ENCODE data around the gene ACER1. TPM values are rescaled to one million over a fixed set of nuclear protein-coding genes. Genes with fewer than 3 reads are reported as not detected.

ACER1 gene
- total and polyA plus RNA-seq, 5 donors from 2014 or later, result 0.54 to 3.4 (median 0.98) TPM

DNA sequence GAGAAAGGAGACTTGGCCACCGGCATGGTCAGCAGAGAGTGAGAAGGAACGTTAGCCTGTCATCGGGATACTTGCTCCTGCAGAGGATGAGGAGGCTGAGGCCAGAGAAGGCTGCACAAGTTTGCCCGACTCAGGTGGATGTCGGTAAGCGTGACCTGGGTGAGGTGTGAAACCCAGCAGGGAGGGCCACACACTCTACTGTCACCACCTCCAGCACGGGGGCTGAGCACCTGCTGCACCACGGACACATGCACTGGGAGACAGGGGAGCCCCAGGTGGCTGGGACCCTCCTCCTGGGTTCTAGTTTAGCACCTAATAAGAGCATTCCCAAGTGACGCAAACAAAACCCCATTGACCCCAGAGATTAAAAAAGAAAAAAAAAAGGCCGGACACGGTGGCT, 70.9 kb downstream of the ACER1 start:
- no peak for DNase-seq
- no peaks in the 10 kb centered on the region for H3K4me1 ChIP-seq (ENCODE audit: control insufficient read depth, insufficient read depth, low read length, poor library complexity, severe bottlenecking)
- H3K36me3 ChIP-seq (ENCODE audit: control insufficient read depth, insufficient read depth, low read length), result peaks cover 33% of the 10 kb centered on the region
- H3K4me3 Mint-ChIP-seq, result no peak overlapping the region
- peaks cover 0 to 1% (median 0%) of the 10 kb centered on the region in 7 donors for H3K9me3 Mint-ChIP-seq
- H3K27me3 Mint-ChIP-seq, result no peaks in the 10 kb centered on the region
- no peaks in the 10 kb centered on the region for H3K9me3 ChIP-seq (ENCODE audit: control insufficient read depth in 2 of 2, low read length in 2 of 2)
- H3K36me3 Mint-ChIP-seq, result peaks cover 19% of the 10 kb centered on the region
- peaks cover 0 to 18% (median 8%) of the 10 kb centered on the region in 4 donors for H3K4me1 Mint-ChIP-seq
- no peak overlapping the region for H3K4me3 ChIP-seq (ENCODE audit: low read depth, low read length)
- no peaks in the 10 kb centered on the region for H3K27me3 ChIP-seq (ENCODE audit: control insufficient read depth, insufficient read depth, low read length)
- H3K27ac Mint-ChIP-seq, result no peak overlapping the region
- no peak for ATAC-seq (ENCODE audit: low read depth in 2 of 2)
- no peak overlapping the region for H3K27ac ChIP-seq (ENCODE audit: insufficient read depth, low read length, poor library complexity, severe bottlenecking)

DNA sequence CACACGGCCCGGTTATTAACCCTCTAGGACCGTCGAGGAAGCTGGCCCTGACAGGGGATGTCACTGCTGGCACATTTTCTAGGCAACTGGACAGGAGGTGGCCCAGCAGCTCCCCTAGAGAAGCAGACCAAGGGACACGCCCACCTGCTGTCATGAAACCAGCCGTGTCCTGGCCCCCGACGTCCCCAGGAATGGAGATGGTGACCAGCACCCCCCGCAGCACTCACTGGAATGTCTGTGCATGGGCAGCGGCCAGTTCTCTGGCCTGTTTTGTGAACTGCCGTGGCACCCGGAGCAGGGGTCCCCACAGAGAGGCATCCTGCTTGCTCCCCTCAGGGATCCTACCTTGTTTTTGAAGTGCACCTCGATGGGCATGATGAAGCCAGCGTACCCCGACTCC, 71.5 kb downstream of the ACER1 start:
- Mint-ChIP-seq H3K27me3 (no peaks in the 10 kb centered on the region), H3K4me1 (peaks cover 3 to 18% (median 8%) of the 10 kb centered on the region in 4 donors), H3K4me3 (no peak overlapping the region), H3K9me3 (peaks cover 0 to 1% (median 0%) of the 10 kb centered on the region in 7 donors), H3K36me3 (peaks cover 22% of the 10 kb centered on the region), H3K27ac (no peak overlapping the region)
- DNase-seq (no peak), ATAC-seq (ENCODE audit: low read depth in 2 of 2) (no peak)
- Histone ChIP-seq H3K9me3 (ENCODE audit: control insufficient read depth in 2 of 2, low read length in 2 of 2) (no peaks in the 10 kb centered on the region), H3K27ac (ENCODE audit: insufficient read depth, low read length, poor library complexity, severe bottlenecking) (no peak overlapping the region), H3K36me3 (ENCODE audit: control insufficient read depth, insufficient read depth, low read length) (peaks cover 29% of the 10 kb centered on the region), H3K4me1 (ENCODE audit: control insufficient read depth, insufficient read depth, low read length, poor library complexity, severe bottlenecking) (no peaks in the 10 kb centered on the region), H3K27me3 (ENCODE audit: control insufficient read depth, insufficient read depth, low read length) (no peaks in the 10 kb centered on the region), H3K4me3 (ENCODE audit: low read depth, low read length) (no peak overlapping the region)

DNA sequence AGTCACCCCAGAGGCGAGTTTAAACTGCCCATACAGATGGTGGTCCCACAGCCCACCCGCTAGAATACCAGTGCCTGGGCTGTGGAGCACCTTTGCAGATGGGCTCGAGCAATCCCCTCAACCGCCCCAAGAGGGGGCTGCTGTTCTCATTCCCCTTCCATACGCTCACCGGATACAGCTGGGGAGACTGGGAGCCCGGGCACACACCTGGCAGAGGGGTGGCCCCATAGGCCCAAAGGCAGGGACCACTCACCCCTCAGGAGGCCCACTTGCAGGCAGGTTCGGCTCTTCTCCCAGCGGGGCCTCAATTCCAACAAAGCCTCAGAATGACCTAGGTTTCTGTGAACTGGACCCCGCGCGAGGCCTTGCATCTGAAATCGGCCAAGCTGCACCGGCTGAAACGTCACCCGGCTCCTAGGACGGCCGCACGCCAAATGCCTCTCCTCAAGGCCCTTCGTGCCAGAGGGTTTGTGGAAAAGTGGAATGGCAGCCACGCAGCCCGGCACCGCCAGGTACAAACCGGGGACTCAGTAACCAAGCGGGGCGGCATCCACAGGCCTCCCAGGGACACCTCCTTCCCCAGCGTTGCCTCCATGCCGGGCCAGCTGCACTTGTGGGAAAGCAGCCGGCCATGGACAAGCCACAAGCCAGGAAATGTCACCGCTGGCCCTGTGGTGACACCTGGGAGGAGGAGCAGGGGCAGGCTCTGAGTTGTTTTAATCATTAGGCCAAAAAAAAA, 72.3 kb downstream of the ACER1 start:
- H3K4me3 ChIP-seq (ENCODE audit: low read depth, low read length), result no peak overlapping the region
- no peak overlapping the region for H3K27ac Mint-ChIP-seq
- peaks cover 6 to 18% (median 8%) of the 10 kb centered on the region in 4 donors for H3K4me1 Mint-ChIP-seq
- peaks cover 25% of the 10 kb centered on the region for H3K36me3 Mint-ChIP-seq
- no peaks in the 10 kb centered on the region for H3K27me3 Mint-ChIP-seq
- peak in 1 of 3 donors; percentile 38 for DNase-seq
- H3K27ac ChIP-seq (ENCODE audit: insufficient read depth, low read length, poor library complexity, severe bottlenecking), result no peak overlapping the region
- no peak for ATAC-seq (ENCODE audit: low read depth in 2 of 2)
- H3K9me3 Mint-ChIP-seq, result peaks cover 0 to 1% (median 0%) of the 10 kb centered on the region in 7 donors
- no peak overlapping the region for H3K4me3 Mint-ChIP-seq
- H3K9me3 ChIP-seq (ENCODE audit: control insufficient read depth in 2 of 2, low read length in 2 of 2), result no peaks in the 10 kb centered on the region
- H3K36me3 ChIP-seq (ENCODE audit: control insufficient read depth, insufficient read depth, low read length), result peaks cover 26% of the 10 kb centered on the region
- no peaks in the 10 kb centered on the region for H3K4me1 ChIP-seq (ENCODE audit: control insufficient read depth, insufficient read depth, low read length, poor library complexity, severe bottlenecking)
- no peaks in the 10 kb centered on the region for H3K27me3 ChIP-seq (ENCODE audit: control insufficient read depth, insufficient read depth, low read length)

DNA sequence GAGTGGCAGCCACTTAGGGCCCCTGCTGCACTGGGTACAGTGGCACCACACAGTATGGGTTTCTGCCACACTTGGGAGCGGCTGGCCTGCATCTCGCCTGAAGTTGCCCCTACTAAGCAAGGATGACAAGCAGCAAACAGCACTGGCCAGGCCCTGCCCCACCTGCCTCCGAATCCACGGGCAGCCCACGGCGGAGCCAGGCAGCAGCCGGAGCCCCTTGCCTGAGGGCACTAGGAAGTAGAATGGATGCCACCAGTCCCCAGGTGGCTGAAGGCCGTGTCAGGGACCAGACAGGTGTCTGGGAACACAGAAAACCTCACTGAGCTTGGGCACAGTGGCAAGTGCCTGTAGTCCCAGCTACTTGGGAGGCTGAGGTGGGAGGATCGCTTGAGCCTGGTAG, 73.0 kb downstream of the ACER1 start:
- H3K27me3 Mint-ChIP-seq, result no peaks in the 10 kb centered on the region
- ATAC-seq (ENCODE audit: low read depth in 2 of 2) (no peak), DNase-seq (no peak)
- no peaks in the 10 kb centered on the region for H3K4me1 ChIP-seq (ENCODE audit: control insufficient read depth, insufficient read depth, low read length, poor library complexity, severe bottlenecking)
- no peak overlapping the region for H3K4me3 Mint-ChIP-seq
- no peak overlapping the region for H3K27ac Mint-ChIP-seq
- H3K27me3 ChIP-seq (ENCODE audit: control insufficient read depth, insufficient read depth, low read length), result no peaks in the 10 kb centered on the region
- H3K9me3 ChIP-seq (ENCODE audit: control insufficient read depth in 2 of 2, low read length in 2 of 2), result no peaks in the 10 kb centered on the region
- H3K9me3 Mint-ChIP-seq, result peaks cover 0 to 1% (median 0%) of the 10 kb centered on the region in 7 donors
- peaks cover 6 to 21% (median 9%) of the 10 kb centered on the region in 4 donors for H3K4me1 Mint-ChIP-seq
- no peak overlapping the region for H3K4me3 ChIP-seq (ENCODE audit: low read depth, low read length)
- H3K36me3 Mint-ChIP-seq, result peaks cover 29% of the 10 kb centered on the region
- H3K36me3 ChIP-seq (ENCODE audit: control insufficient read depth, insufficient read depth, low read length), result peaks cover 26% of the 10 kb centered on the region
- H3K27ac ChIP-seq (ENCODE audit: insufficient read depth, low read length, poor library complexity, severe bottlenecking), result no peak overlapping the region

DNA sequence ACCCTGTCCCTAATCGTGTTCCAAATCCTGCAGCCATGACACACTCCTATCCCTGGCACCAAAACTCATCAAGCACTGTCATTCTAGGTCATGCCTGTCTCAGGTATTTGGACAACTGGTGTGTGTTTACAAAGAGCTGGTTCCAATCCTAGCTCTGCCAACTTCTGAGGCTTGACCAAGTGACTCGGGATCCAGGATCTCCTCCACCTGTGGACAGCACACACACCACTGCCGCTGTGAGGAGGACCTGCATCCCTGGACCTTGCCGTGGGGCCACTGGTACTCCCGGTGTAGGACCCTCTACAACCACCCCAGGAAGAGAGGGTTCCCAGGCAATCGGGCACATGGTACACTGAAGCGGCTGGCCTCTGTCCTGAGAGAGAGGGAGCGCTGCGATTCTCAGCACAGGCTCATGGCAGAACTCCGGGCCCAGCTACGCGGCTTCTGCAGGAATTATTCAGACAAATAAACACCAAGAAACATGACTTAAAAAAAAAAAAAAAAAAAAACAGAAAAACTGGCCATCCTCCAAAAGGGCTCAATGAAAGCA, 74.0 kb downstream of the ACER1 start:
- Mint-ChIP-seq H3K36me3 (peaks cover 29% of the 10 kb centered on the region), H3K4me1 (peaks cover 6 to 25% (median 9%) of the 10 kb centered on the region in 4 donors), H3K27ac (peak overlapping the region in 2 of 3 donors; percentile 20 to 42), H3K9me3 (peaks cover 0 to 1% (median 0%) of the 10 kb centered on the region in 7 donors), H3K27me3 (no peaks in the 10 kb centered on the region), H3K4me3 (no peak overlapping the region)
- Histone ChIP-seq H3K4me1 (ENCODE audit: control insufficient read depth, insufficient read depth, low read length, poor library complexity, severe bottlenecking) (no peaks in the 10 kb centered on the region), H3K36me3 (ENCODE audit: control insufficient read depth, insufficient read depth, low read length) (peaks cover 26% of the 10 kb centered on the region), H3K27ac (ENCODE audit: insufficient read depth, low read length, poor library complexity, severe bottlenecking) (no peak overlapping the region), H3K27me3 (ENCODE audit: control insufficient read depth, insufficient read depth, low read length) (no peaks in the 10 kb centered on the region), H3K9me3 (ENCODE audit: control insufficient read depth in 2 of 2, low read length in 2 of 2) (no peaks in the 10 kb centered on the region), H3K4me3 (ENCODE audit: low read depth, low read length) (no peak overlapping the region)
- ATAC-seq (ENCODE audit: low read depth in 2 of 2) (no peak), DNase-seq (no peak)

DNA sequence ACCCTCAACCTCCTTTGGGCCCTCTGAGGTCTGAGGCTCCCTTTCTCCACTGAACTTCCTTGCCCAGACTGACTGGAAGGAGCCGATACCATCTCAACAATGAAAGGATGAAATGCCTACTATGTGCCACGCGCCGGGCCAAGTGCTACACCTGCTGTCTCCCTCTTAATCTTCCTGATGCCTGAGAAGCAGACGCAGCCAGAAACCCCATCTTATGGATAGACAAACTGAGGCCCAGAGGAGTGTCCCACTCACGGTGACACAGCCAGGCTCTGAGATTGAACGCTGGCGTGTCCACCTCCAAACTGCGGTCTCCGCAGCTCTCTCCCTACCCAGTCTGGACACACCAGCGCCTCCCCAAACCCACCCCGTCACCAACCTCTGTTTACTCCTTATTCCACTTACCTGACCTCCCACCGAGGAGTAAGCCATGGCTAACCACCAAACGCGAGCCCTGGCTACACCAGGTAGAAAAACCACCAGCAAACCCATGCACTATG, 74.5 kb downstream of the ACER1 start:
- Histone ChIP-seq H3K27ac (ENCODE audit: insufficient read depth, low read length, poor library complexity, severe bottlenecking) (no peak overlapping the region), H3K4me3 (ENCODE audit: low read depth, low read length) (no peak overlapping the region), H3K4me1 (ENCODE audit: control insufficient read depth, insufficient read depth, low read length, poor library complexity, severe bottlenecking) (no peaks in the 10 kb centered on the region), H3K36me3 (ENCODE audit: control insufficient read depth, insufficient read depth, low read length) (peaks cover 26% of the 10 kb centered on the region), H3K27me3 (ENCODE audit: control insufficient read depth, insufficient read depth, low read length) (no peaks in the 10 kb centered on the region), H3K9me3 (ENCODE audit: control insufficient read depth in 2 of 2, low read length in 2 of 2) (no peaks in the 10 kb centered on the region)
- peaks cover 6 to 27% (median 10%) of the 10 kb centered on the region in 4 donors for H3K4me1 Mint-ChIP-seq
- H3K9me3 Mint-ChIP-seq, result peaks cover 0 to 1% (median 0%) of the 10 kb centered on the region in 7 donors
- no peak for ATAC-seq (ENCODE audit: low read depth in 2 of 2)
- H3K36me3 Mint-ChIP-seq, result peaks cover 29% of the 10 kb centered on the region
- no peak for DNase-seq
- H3K4me3 Mint-ChIP-seq, result no peak overlapping the region
- no peaks in the 10 kb centered on the region for H3K27me3 Mint-ChIP-seq
- peak overlapping the region in 2 of 3 donors; percentile 20 to 42 for H3K27ac Mint-ChIP-seq
